ENCODE results near the gene FBP1.
"Not testable (repeated sequence)": the region's sequence is repeated elsewhere in the genome, so short reads cannot be mapped to it uniquely, and the experiment has no call there.

The FBP1 gene

GRCh38 chr9:94577036-94577435 is 62.3 kb downstream of the FBP1 start:
- no peak for TF ChIP-seq CTCF (IDR thresholded peaks at IDR 0.05; ENCODE audit: insufficient read depth, missing control alignments)
- DNase-seq (ENCODE audit: insufficient read length, low spot score): no peak
- no peak for FAIRE-seq

GRCh38 chr9:94576131-94576530 is 63.2 kb downstream of the FBP1 start:
- DNase-seq (ENCODE audit: insufficient read length, low spot score): no peak
- no peak for TF ChIP-seq CTCF (IDR thresholded peaks at IDR 0.05; ENCODE audit: insufficient read depth, missing control alignments)
- no peak for FAIRE-seq

- DNase-seq (ENCODE audit: insufficient read length, low spot score): no peak
- TF ChIP-seq CTCF (IDR thresholded peaks at IDR 0.05; ENCODE audit: insufficient read depth, missing control alignments): no peak
- FAIRE-seq: no peak
Measured at GRCh38 chr9:94568972-94569712, 70.2 kb downstream of the FBP1 start.

- FAIRE-seq: no peak
- DNase-seq (ENCODE audit: insufficient read length, low spot score): no peak
- no peak for TF ChIP-seq CTCF (IDR thresholded peaks at IDR 0.05; ENCODE audit: insufficient read depth, missing control alignments)
Measured at GRCh38 chr9:94568250-94568889, 70.9 kb downstream of the FBP1 start.

GRCh38 chr9:94567271-94567670 is 72.0 kb downstream of the FBP1 start:
- DNase-seq (ENCODE audit: insufficient read length, low spot score) (no peak), FAIRE-seq (no peak)

GRCh38 chr9:94566550-94566949 is 72.8 kb downstream of the FBP1 start:
- TF ChIP-seq CTCF (IDR thresholded peaks at IDR 0.05; ENCODE audit: insufficient read depth, missing control alignments): no peak
- DNase-seq (ENCODE audit: insufficient read length, low spot score) (no peak), FAIRE-seq (no peak)

More at GRCh38 chr9:94567271-94567670, 72.0 kb downstream of the FBP1 start:
- TF ChIP-seq CTCF (IDR thresholded peaks at IDR 0.05; ENCODE audit: insufficient read depth, missing control alignments): no peak

GRCh38 chr9:94564279-94564678 is 75.0 kb downstream of the FBP1 start:
- FAIRE-seq: not testable (repeated sequence)

More at GRCh38 chr9:94564279-94564678, 75.0 kb downstream of the FBP1 start:
- DNase-seq (ENCODE audit: insufficient read length, low spot score): not testable (repeated sequence)

Data from D721Med (cell line).